DOHH2 (cell line): Measurements from ENCODE around the gene NUP98.

ENCODE experiments used
- H3F3A ChIP-seq: fragments of 200-600 bp; sonication (generic), shearing (Covaris generic); 2 replicates; pipeline ENCODE4 v1.6.0; 2016; ENCODE audit warnings: antibody characterized with exemption, mild to moderate bottlenecking; ENCODE audit not compliant: control insufficient read depth, insufficient read depth
- H3K27ac ChIP-seq: fragments of 200-600 bp; sonication (generic); 2 replicates; pipeline ENCODE4 v1.5.1; 2014; ENCODE audit warnings: low read depth, mild to moderate bottlenecking, low read length, moderate library complexity
- H3K27me3 ChIP-seq: fragments of 200-600 bp; sonication (generic); 2 replicates; pipeline ENCODE4 v1.6.1; 2014; ENCODE audit warnings: mild to moderate bottlenecking, low read length, mixed read lengths; ENCODE audit not compliant: control insufficient read depth
- H3K36me3 ChIP-seq: fragments of 200-600 bp; sonication (generic); 2 replicates; pipeline ENCODE4 v1.6.1; 2014; ENCODE audit warnings: mild to moderate bottlenecking, low read length, moderate library complexity, mixed read lengths; ENCODE audit not compliant: control insufficient read depth
- H3K4me1 ChIP-seq: fragments of 200-600 bp; sonication (generic); 2 replicates; pipeline ENCODE4 v1.6.1; 2014; ENCODE audit warnings: mild to moderate bottlenecking, low read length, mixed read lengths; ENCODE audit not compliant: control insufficient read depth
- H3K4me2 ChIP-seq: fragments of 200-600 bp; sonication (generic); 2 replicates; pipeline ENCODE4 v1.6.0; 2014; ENCODE audit warnings: mild to moderate bottlenecking, low read length, moderate library complexity
- H3K4me3 ChIP-seq: fragments of 200-600 bp; sonication (generic); 2 replicates; pipeline ENCODE4 v1.5.1; 2014; ENCODE audit warnings: mild to moderate bottlenecking, low read length, mixed read lengths
- H3K79me2 ChIP-seq: fragments of 200-600 bp; sonication (generic); 2 replicates; pipeline ENCODE4 v1.6.1; 2014; ENCODE audit warnings: mild to moderate bottlenecking, low read length, mixed read lengths; ENCODE audit not compliant: control insufficient read depth
- H3K9me2 ChIP-seq: fragments of 200-600 bp; sonication (generic); replicated peaks from 2 replicates; pipeline ENCODE4 v1.6.1; 2014; ENCODE audit warnings: mild to moderate bottlenecking, low read length, mixed read lengths; ENCODE audit not compliant: control insufficient read depth
- H3K9me3 ChIP-seq: fragments of 200-600 bp; sonication (generic); 2 replicates; pipeline ENCODE4 v1.6.1; 2014; ENCODE audit warnings: antibody characterized with exemption, low read length, mixed read lengths; ENCODE audit not compliant: control insufficient read depth, insufficient read depth
- H4K20me1 ChIP-seq: fragments of 200-600 bp; sonication (generic); 2 replicates; pipeline ENCODE4 v1.6.0; 2014; ENCODE audit warnings: low read depth, mild to moderate bottlenecking, antibody characterized with exemption, low read length, moderate library complexity; ENCODE audit not compliant: control insufficient read depth, insufficient read depth
- CTCF ChIP-seq: fragments of 200-600 bp; sonication (generic); IDR thresholded peaks from one replicate; pipeline ENCODE4 v1.5.1; 2014; ENCODE audit warnings: antibody characterized with exemption, mild to moderate bottlenecking, low read depth, low read length; ENCODE audit not compliant: poor library complexity, severe bottlenecking
- EZH2phosphoT487 ChIP-seq: fragments of 200-600 bp; sonication (generic); IDR thresholded peaks from 2 replicates; pipeline ENCODE4 v1.6.1; 2017; ENCODE audit warnings: borderline replicate concordance, mild to moderate bottlenecking, antibody characterized with exemption, low read length, moderate library complexity, mixed read lengths

NUP98 gene

GRCh38 chr11:3664032-3664630 lies 133.2 kb downstream of the NUP98 start:
- H3F3A ChIP-seq, result no peaks in the 10 kb centered on the region
- no peaks in the 10 kb centered on the region for H3K79me2 ChIP-seq
- H3K27ac ChIP-seq, result no peak overlapping the region
- H3K4me2 ChIP-seq, result no peak overlapping the region
- H3K27me3 ChIP-seq, result no peaks in the 10 kb centered on the region
- H3K9me3 ChIP-seq, result no peaks in the 10 kb centered on the region
- H3K9me2 ChIP-seq, result no peaks in the 10 kb centered on the region
- TF ChIP-seq EZH2phosphoT487, result no peak
- H3K36me3 ChIP-seq, result peaks cover 18% of the 10 kb centered on the region
- no peak overlapping the region for H3K4me3 ChIP-seq
- H3K4me1 ChIP-seq, result no peaks in the 10 kb centered on the region
- no peaks in the 10 kb centered on the region for H4K20me1 ChIP-seq

GRCh38 chr11:3662856-3663255 lies 134.5 kb downstream of the NUP98 start:
- H3K9me2 ChIP-seq, result no peaks in the 10 kb centered on the region
- no peaks in the 10 kb centered on the region for H3F3A ChIP-seq
- no peak overlapping the region for H3K4me2 ChIP-seq
- H3K36me3 ChIP-seq, result peaks cover 18% of the 10 kb centered on the region
- no peaks in the 10 kb centered on the region for H3K27me3 ChIP-seq
- no peak overlapping the region for H3K4me3 ChIP-seq
- no peak overlapping the region for H3K27ac ChIP-seq
- H3K4me1 ChIP-seq, result no peaks in the 10 kb centered on the region
- H4K20me1 ChIP-seq, result no peaks in the 10 kb centered on the region
- no peak for TF ChIP-seq CTCF
- TF ChIP-seq EZH2phosphoT487, result no peak
- H3K9me3 ChIP-seq, result no peaks in the 10 kb centered on the region
- H3K79me2 ChIP-seq, result no peaks in the 10 kb centered on the region

GRCh38 chr11:3660960-3661359 lies 136.4 kb downstream of the NUP98 start:
- TF ChIP-seq CTCF (no peak), EZH2phosphoT487 (no peak)

GRCh38 chr11:3659595-3660515 lies 137.5 kb downstream of the NUP98 start:
- no peak overlapping the region for H3K4me2 ChIP-seq
- no peak overlapping the region for H3K4me3 ChIP-seq
- H4K20me1 ChIP-seq, result no peaks in the 10 kb centered on the region
- no peaks in the 10 kb centered on the region for H3K4me1 ChIP-seq
- H3K27me3 ChIP-seq, result no peaks in the 10 kb centered on the region
- TF ChIP-seq EZH2phosphoT487 (no peak), CTCF (no peak)
- no peak overlapping the region for H3K27ac ChIP-seq
- no peaks in the 10 kb centered on the region for H3K9me2 ChIP-seq
- no peaks in the 10 kb centered on the region for H3F3A ChIP-seq
- no peaks in the 10 kb centered on the region; the same call in 1 of the 2 replicates for H3K36me3 ChIP-seq
- H3K9me3 ChIP-seq, result no peaks in the 10 kb centered on the region
- no peaks in the 10 kb centered on the region for H3K79me2 ChIP-seq

More at GRCh38 chr11:3660960-3661359, 136.4 kb downstream of the NUP98 start:
- no peaks in the 10 kb centered on the region for H4K20me1 ChIP-seq
- H3K79me2 ChIP-seq, result no peaks in the 10 kb centered on the region
- H3K27me3 ChIP-seq, result no peaks in the 10 kb centered on the region
- H3K4me2 ChIP-seq, result no peak overlapping the region
- H3K36me3 ChIP-seq, result peaks cover 9% of the 10 kb centered on the region
- H3K4me1 ChIP-seq, result no peaks in the 10 kb centered on the region
- no peak overlapping the region for H3K27ac ChIP-seq
- H3K9me3 ChIP-seq, result no peaks in the 10 kb centered on the region
- no peak overlapping the region for H3K4me3 ChIP-seq
- H3K9me2 ChIP-seq, result no peaks in the 10 kb centered on the region
- no peaks in the 10 kb centered on the region for H3F3A ChIP-seq
